GM18519 (cell line): Measurements from ENCODE around the gene PARM1.
A peak's percentile ranks its signal among the peaks of the same experiment; 100 is the strongest.

ENCODE experiments used
- ATAC-seq: cut with Tn5 transposase; IDR thresholded peaks from one replicate; pipeline ENCODE4 v1.9.1; 2021; ENCODE audit warnings: mild to moderate bottlenecking, moderate library complexity; ENCODE audit not compliant: unreplicated experiment, low FRiP score

The PARM1 gene

DNA sequence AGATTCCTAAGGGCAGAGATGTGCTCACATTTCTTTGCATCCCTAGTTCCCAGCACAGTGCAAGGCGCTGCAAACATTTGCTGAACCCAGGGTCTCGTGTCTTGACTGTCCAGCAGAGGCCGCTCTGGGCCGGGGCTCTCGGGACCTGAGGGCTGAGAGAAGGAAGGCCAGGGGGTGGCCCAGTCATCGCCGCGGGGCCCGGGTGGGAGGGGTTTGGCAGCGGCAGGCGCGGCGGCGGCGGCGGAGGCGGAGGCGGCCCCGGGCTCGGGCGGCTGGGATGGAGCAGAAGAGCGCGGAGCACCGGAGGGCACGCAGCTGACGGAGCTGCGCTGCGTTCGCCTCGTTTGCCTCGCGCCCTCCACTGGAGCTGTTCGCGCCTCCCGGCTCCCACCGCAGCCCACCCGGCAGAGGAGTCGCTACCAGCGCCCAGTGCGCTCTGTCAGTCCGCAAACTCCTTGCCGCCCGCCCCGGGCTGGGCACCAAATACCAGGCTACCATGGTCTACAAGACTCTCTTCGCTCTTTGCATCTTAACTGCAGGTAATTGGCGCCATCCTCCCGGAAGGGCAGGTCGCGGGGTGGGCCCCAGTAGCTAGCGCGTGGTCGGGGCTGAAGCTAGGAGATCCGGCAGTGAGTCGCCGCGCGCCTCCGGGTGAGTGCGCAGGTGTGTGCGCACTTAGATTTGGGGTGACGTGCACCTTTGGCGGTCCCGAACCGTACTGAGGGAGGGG, at the start of gene PARM1:
PARM1 (plus strand) TSS at position 285 of the 730 bp plus-strand sequence; CDS start at position 497, 212 bp downstream.
- peak; percentile 47 for ATAC-seq

GRCh38 chr4:74884266-74884665, 48.6 kb upstream of the PARM1 start:
- ATAC-seq, result no peak

DNA sequence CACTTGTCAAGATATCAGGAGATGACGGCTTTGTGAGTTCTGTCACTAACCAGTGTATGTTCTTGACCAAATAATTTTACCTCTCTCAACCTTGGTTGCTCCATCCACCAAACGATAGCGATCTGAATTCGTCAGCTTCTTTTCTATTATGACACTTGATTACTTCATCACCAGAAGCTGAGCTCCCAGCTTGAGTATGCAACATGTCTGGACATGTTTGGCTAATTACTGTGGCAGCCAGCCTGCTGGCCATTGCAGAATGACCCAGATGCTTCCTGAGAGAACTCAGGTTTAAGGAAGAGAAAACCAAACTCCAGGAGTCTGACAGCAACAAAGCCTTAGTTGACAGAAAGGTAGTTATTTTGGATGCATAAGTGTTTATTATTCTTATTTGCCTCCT, 46.4 kb upstream of the PARM1 start:
- no peak for ATAC-seq

- ATAC-seq, result no peak
Measured at GRCh38 chr4:74890341-74890740, 42.6 kb upstream of the PARM1 start.

- ATAC-seq, result no peak
Measured at GRCh38 chr4:74891037-74891436, 41.9 kb upstream of the PARM1 start.

DNA sequence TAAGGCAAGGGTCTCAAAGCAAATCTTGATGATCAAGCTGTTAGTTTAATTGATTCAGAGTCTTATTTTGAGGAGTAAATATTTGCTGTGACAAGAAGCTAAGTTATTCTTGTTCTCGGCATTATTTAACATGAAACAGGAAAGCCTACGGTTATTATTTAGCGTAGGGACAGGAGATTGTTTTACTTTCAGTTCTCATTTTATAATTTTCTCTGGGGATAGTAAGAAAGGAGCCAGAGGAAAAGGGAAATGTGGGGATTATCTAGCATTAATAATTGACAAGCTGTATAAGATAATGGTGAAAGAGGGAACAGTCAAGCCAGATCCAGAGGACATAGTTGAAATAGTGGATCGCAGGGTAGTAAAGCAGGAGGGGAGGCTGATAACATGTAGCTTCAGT, 39.7 kb upstream of the PARM1 start:
- ATAC-seq, result no peak

DNA sequence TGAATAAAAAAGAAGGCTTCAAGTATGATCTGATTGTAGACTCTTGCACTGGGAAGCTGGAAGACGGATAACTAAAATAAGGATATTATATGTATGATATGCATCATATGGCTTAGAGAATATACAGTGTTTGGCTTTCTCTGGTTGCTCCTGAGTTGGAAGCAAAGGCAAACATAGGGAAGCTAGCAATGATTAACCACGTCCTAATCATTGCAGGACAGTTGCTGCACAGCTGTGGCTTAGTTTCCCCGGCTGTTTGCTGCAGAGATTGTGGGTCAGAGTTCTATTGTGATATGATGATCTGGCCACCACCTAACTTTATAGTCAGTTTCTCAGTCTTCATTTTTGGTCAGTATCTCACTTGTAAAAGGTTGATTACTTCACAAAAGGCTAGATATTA, 36.3 kb upstream of the PARM1 start:
- ATAC-seq, result no peak

DNA sequence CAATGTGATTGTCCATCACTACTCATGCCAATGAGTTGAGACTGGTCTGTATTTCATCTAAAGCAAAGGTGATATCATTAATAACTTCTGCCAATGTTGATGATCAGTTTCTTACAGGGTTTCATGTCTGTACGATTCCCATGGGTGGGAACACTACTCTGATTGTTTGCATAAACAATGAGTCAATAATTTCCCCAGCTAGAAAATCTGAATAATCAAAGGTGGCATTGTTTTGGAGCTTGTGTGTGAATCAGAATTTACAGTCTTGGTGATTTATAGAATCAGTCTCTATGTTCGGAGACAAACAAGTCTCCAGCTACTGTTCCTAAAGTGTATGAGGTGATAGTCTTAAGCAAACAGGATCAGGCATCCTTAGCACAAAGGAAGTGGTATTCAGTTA, 35.5 kb upstream of the PARM1 start:
- ATAC-seq, result no peak

DNA sequence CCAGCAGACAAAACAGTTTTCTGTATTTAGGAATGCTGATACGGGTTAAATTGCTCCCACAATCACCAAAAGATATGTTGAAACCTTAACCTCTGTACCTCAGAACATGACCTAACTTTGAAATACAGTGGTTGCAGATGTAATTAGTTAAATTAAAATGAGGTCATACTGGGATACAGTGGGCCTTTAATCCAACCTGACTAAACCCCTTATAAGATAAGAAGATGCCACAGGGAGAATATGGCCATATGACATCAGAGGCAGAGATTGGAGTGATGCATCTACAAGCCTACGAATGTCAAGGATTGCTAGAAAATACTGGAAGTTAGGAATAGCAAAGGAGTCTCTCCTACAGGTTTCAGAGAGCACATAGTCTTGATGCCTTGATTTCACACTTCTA, 32.1 kb upstream of the PARM1 start:
- no peak for ATAC-seq

DNA sequence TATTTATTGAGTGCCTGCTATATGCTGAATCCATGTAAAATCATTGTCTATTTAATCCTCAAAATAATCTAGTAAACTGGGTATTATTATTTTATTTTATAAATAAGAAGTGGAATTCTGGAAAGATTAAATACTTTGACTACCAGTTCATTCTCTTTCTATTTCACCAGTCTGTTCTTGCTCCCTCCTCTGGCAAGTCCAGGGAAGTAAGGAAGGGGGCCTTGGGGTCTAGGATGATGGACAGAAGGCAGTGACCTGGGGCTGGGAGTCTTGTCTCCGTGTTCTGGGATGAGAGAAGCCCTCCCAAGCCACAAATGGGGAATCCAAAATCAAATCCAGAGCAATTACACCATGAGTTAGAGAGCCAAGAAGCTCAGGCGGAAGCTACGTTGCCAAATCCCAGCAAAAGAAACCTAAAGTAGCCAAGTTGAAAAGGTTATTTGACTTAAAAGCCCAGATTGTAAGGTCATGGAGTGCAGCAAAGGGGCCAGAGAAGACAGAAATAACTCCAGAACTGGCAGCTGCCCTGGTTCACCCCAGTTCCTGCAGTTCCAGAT, 28.3 kb upstream of the PARM1 start:
- no peak for ATAC-seq

- no peak for ATAC-seq
Measured at GRCh38 chr4:74906771-74907170, 26.1 kb upstream of the PARM1 start.

DNA sequence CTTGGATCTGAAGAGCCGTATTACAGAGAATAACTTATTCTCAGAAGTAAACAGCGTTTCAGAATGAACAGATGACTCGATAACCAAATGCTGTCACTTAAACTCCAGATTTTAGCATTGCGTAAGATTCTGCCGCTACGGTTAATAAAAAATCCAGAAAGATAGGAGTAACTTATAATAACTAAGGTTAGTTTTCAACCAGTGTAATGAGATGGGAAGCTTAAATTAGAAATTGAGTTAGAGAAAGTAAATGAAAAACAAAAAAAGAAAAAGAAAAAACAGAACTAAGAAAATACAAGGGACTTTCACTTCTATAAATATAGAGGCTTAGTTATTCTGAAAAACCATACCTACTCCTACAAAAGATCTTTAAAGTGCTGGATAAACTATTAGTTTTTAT, 13.1 kb upstream of the PARM1 start:
- no peak for ATAC-seq

DNA sequence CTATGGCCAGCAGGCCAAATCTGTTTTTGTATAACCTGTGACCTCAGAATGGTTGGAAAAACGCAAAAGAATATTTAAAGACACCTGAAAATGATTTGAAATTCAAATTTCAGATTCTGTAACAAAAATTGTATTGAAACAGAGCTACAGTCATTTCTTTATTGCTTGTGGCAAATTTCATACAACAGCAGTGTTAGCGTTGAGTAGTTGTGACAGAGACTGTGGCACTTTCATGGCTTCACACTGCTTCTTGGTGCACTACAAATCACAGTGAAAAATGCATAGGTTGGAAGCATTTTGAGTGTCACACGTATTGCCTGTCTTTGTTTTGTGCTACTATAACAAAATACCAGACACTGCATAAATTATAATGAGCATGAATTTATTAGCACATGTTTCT, 12.2 kb upstream of the PARM1 start:
- peak; percentile 50 for ATAC-seq

GRCh38 chr4:74921490-74921889, 11.4 kb upstream of the PARM1 start:
- no peak for ATAC-seq

DNA sequence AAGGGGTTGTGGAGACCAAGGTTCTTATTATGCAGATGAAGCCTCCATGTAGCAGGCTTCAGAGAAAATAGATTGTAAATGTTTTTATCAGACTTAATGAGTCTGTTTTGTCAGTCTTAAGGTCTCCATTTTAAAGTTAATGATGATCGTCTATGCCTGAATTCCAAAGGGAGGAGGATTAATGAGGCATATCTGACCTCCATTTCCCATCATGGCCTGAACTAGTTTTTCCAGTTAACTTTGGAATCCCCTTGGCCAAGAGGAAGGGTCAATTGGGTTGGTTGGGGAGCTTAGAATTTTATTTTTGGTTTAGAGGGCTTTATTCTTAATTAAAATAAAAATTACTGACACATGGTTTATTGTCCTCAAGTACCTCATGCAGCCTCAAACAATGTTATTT, 6.9 kb upstream of the PARM1 start:
- ATAC-seq, result no peak

- peak; percentile 66 for ATAC-seq
Measured at GRCh38 chr4:74930162-74930561, 2.8 kb upstream of the PARM1 start.

DNA sequence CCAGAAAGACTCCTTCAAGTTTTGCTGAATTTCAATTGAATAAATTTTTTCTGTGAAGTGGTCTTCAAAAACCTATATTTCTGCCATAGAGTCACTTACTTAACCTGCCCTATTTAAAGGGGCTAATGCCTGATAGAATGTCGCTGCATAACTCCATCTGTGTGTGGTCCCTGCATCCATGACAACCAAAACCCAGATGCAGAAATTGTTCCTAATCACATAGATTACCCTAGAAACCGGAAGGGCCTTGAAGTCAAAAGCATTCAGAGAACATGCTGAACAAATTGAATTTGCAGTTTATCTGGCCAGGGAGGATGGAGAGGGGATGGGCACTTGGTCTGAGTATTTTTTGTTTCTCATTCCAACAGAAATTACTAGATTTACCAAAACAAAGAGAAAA, 1.5 kb upstream of the PARM1 start:
- ATAC-seq, result no peak

DNA sequence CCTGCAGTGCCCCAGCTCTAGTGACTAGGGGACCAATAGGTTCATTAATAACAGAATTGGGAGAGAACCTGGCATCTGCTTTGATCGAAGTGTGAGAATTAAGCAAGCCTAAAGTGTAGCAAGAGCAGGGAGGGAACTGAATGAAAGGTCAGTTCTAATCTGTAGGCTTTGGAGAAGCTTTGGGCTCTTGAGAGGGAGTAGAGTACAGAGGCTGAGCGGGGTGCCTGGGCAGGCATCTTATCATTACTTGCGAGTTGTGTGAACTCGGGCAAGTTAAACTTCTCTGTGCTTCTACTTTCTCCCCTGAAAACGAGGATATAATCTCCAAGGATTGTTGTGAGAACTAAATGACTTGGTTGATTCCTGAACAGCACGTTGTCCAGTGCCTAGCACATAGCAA, 906 bp upstream of the PARM1 start:
- no peak for ATAC-seq

DNA sequence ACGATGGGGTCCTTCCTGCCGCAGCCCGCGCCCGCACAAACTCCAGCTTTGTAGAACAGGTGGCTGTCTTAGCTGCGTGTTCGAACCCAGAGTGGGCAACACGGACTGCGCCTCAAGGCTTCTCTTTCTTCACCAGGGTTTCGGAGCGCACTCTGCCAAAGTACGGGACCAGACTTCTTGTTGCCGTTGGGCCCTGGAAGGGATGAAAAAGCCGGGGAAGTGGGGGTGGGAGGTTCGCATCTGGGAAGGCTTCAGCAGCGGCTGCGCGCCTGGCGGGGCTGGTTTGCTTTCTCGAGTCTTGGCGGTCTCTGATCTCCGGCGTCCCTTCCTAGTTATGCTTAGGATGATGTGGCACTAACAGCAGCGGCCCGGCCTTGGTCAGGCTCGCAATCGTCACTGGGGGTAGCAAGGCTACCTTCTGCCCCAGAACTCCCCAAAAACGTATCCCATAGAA, 673 bp downstream of the PARM1 start:
- ATAC-seq, result no peak

DNA sequence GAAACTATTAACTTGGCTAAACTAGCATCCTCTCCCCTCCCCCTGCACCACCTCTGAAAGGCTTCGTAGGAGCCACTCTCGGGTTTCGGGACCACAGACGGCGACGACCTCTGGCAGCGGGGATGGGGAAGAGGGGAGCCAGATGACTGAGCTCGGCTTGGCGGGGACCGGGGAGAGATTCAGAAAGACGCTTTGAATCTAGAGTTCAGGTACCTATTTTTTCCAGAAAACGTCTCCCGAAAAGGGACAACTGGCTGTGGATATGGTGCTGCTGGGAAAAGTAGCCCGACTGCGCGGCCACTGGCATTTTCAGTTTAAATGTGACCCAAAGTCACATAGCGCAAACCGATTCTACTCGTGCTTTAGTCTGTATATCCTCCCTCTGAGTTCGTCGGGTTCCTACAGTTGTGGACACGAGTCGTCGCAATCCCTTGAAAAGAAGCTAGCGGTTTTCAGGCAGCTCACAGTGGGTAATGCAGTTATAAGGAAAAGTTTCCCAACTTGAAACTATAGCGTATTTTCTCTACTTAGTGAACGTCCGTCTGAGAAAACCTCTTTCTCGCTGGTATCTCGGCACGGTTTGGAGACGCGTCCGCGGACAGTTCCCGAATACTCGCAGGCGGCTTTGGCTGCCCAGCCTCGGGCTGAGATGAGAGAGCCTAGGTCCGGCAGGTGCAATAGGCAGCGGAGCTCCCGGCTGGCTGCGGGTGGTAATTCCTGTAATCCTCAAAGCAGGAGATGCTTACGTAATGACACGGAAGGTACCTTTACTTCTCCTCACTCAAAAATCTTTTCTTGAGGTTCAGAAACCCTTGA, 1.3 kb downstream of the PARM1 start:
- ATAC-seq, result no peak

DNA sequence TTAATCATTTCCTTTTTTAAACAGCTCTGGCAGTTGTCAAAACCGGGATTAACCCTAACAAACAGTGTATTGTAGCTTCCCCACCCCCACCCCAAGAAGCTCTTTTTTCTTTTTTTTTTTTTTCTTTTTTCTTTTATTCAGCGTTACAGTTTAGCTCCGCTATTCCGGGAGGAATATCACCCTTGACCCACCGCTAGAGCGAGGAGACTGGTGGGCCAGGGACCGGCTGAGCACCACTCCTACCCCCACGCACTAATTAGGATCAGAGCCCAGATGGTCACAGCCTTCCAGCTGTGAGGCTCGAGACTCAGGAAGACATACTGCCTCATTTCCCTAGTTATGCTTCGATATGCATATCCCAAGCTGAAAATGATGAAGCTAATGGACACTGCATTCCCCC, 2.0 kb downstream of the PARM1 start:
- ATAC-seq, result no peak

DNA sequence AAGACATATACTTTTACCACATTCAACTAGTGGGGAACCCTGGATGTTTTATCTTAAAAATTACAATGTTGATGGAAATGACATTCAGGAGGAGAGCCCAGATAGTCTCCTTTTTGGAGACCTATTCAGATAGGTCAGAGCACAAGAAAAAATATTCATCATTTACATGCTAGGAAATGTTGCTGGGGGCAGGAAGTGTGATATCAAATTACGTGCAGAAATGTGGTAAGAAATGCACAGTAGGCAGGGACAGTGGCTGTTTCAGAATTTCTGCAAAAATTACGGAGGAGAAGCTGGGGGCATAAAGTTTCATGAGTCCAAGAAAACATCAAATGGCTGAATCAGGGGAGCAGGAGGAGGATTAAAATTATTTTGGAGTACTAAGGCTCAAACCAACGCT, 8.2 kb downstream of the PARM1 start:
- no peak for ATAC-seq
